ENCODE measurements around the gene MTHFD2L. TPM values are rescaled to one million over a fixed set of nuclear protein-coding genes. Genes with fewer than 3 reads are reported as not detected.

MTHFD2L gene
- total and polyA plus RNA-seq, 2 of the 8 experiments (the other 6 are each of a cell fraction or from before 2014, with no cell fraction given) = 5.4 to 15.0 TPM

GRCh38 chr4:74305000-74305399, 147.1 kb downstream of the MTHFD2L start (continued):
- TF ChIP-seq CTCF (IDR thresholded peaks at IDR 0.05; ENCODE audit: control extremely low read depth in 1 of 3, insufficient read depth in 1 of 3, low read depth in 1 of 3, low read length in 3 of 3) (no peak), RAD21 (IDR thresholded peaks at IDR 0.05 in 1 of 2, conservative IDR thresholded peaks at IDR 0.05 in 1 of 2; ENCODE audit: low read depth in 2 of 2, low read length in 2 of 2) (no peak), BRCA1 (IDR thresholded peaks at IDR 0.05; ENCODE audit: low read depth, low read length) (no peak), EP300 (IDR thresholded peaks at IDR 0.05; ENCODE audit: borderline replicate concordance in 1 of 2, low read depth in 2 of 2, low read length in 2 of 2) (no peak)

Data from H1 (cell line).